H54 (cell line): ENCODE measurements around the gene DMRT1.
"Not testable (repeated sequence)": the region's sequence is repeated elsewhere in the genome, so short reads cannot be mapped to it uniquely, and the experiment has no call there.

Source experiments
- DNase-seq: peaks from one replicate; pipeline ENCODE4 v3.0.0; 2011; ENCODE audit warnings: low spot score, mixed read lengths; ENCODE audit not compliant: insufficient read length
- FAIRE-seq: peaks from 3 replicates; lab custom pipeline; 2011; peaks lifted over from hg19 to GRCh38; lab: Jason Lieb, UNC
- POLR2A ChIP-seq: IDR thresholded peaks from 2 replicates; pipeline ENCODE4 v1.6.1; 2011; ENCODE audit warnings: low read depth, mild to moderate bottlenecking, low read length

DMRT1 gene

GRCh38 chr9:975740-976257, 134.3 kb downstream of the DMRT1 start:
- FAIRE-seq (no peak), DNase-seq (no peak)
- no peak for TF ChIP-seq POLR2A

DNA sequence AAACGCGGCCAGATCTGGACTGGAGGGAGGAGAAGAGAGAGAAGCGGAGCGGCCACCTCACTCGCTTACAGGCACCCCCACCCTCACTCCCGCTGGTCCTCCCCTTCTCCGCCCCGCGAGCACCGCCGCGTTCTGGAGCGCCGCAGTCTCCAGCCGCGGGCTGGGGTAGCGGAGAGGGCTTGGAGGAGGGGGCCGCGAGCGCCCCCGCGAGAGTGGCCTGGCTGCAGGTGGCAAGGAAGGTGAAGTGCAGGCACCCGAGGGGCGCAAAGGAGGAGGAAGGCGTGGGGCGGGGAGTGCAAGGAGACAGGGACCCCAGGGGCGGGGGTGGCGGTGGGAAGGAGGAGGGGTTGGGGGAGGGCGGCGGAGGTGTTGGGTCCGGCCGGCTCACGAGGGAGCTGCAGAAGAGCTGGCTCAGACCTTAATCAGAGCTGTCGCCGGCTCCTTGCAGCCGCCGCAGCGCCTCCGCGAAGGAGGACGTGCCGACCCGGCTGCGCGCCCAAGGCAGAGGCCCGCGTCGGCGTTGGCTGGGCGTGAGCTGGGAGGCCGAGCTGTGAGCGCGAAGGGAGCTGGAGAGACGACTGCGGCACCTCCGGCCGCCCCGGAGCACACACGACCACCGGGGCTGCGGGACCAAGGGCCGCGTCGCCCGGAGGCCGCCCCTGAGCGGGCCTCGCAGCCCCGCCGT, 134.9 kb downstream of the DMRT1 start, which contains the start of gene DMRT3:
DMRT3 (plus strand) TSS at position 398 of the 685 bp plus-strand sequence. CDS start 347 bp downstream, outside the sequence.
- FAIRE-seq: no peak

DNA sequence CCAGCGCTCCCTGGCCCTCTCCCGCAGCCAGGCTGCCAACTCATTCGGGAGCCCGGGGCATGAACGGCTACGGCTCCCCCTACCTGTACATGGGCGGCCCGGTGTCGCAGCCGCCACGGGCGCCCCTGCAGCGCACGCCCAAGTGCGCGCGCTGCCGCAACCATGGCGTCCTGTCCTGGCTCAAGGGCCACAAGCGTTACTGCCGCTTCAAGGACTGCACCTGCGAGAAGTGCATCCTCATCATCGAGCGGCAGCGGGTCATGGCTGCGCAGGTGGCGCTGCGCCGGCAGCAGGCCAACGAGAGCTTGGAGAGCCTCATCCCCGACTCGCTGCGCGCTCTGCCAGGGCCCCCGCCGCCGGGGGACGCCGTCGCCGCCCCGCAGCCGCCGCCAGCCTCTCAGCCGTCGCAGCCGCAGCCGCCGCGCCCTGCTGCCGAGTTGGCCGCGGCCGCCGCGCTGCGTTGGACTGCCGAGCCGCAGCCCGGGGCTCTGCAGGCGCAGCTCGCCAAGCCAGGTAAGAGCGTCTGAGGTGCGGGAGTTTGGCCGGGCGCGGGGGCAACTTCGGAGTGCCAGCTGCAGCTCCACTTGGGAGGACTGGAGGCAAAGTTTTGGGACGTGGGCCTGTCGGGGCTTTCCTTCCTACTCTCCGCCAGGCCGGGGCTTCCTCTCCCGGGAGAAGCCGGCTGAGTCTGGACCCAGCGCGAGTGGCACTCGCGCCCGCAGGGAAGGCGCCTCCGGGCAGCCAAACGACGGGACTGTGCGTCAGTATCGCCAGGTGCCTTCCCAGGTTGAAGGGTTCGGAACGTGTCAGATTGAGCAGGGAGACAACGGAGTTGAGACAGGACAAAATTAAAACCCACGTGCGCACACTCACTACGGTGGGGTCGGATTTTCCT, 135.7 kb downstream of the DMRT1 start:
- DNase-seq (no peak), FAIRE-seq (no peak)
- no peak for TF ChIP-seq POLR2A

More for the DNA sequence above, 134.9 kb downstream of the DMRT1 start, which contains the start of gene DMRT3:
- no peak for DNase-seq
- no peak for TF ChIP-seq POLR2A

GRCh38 chr9:977838-978830, 136.6 kb downstream of the DMRT1 start:
- FAIRE-seq (no peak), DNase-seq (no peak)
- no peak for TF ChIP-seq POLR2A

DNA sequence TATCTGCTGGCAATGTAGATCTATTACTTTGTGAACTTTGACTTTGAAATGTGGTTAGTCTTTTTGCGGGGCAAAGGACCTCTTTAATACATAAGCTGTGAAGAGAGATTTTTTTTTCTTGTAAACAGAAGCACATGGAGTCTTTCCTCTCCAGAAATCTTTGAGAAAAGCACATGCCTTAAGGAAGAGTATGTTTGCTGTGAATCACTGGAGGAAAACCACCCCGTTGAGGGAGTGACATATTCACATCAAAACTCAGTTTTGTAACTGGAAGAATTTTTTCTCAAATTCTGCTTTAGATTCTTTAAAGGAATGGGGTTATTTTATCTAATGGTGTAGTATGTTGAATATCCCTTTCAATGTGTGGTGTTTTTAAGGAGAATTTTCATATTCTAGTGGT, 138.5 kb downstream of the DMRT1 start:
- no peak for DNase-seq
- no peak for TF ChIP-seq POLR2A
- no peak for FAIRE-seq

- no peak for TF ChIP-seq POLR2A
- FAIRE-seq: no peak
- no peak for DNase-seq
Observed at GRCh38 chr9:980640-981039, 139.1 kb downstream of the DMRT1 start.

DNA sequence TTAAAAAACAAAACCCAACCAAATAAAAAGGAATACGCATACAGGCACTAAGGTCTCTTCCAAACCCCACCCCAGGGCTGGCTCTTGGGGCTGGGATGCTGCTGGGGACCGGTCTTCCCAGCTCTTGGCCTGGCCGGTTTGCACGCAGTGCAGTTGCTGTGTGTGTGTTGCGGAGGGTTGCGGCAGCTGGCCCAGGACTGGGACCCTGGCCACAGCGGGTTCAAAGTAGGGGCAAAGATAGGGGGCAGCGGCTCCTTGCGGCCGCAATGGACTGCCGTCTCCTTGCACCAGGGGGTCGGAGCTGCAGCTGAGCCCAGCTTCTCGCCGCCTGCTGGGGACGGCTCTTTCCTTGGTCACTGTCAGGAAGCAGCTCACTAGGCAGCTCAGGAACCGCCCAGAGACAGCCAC, 140.0 kb downstream of the DMRT1 start:
- no peak for TF ChIP-seq POLR2A
- DNase-seq (no peak), FAIRE-seq (no peak)

DNA sequence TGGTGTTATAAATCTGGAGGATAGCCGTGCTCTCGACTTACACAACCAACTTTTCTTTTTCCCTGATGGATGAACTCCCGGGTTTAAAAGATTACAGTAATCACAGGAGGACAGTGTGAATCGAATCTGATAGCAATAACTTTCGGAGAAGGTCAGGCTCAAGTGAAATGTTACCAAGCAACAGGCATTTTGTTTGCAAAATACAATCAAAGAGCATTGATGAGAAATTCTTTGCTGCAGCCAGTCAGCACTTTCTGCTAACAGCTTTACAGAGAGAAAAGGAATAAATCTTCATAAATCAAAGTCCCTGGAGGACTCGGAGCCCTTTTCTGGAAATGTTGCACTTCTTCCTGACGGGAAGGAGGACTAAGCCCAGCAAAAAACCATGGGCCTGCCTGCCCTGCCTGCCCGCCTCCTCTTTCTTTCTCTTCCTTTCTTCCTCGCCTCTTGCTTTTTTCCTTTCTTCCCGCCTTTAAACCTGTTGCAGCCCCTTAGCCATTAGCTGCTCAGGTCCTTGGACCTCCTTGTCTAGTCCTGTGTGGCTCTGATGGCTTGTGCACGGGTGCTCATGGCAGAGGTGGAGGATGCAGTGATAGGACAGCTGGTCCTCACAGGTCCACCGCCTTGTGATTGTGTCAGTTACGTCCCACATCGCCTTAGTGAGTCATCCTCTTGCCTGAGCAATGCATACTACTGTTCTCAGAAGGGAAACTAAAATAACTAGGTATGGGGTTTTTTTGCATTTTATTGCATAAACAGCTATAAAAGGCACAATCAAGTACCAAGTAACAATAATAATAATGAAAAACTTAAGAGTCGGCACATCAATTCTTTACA, 141.1 kb downstream of the DMRT1 start:
- FAIRE-seq: no peak
- no peak for DNase-seq
- no peak for TF ChIP-seq POLR2A

DNA sequence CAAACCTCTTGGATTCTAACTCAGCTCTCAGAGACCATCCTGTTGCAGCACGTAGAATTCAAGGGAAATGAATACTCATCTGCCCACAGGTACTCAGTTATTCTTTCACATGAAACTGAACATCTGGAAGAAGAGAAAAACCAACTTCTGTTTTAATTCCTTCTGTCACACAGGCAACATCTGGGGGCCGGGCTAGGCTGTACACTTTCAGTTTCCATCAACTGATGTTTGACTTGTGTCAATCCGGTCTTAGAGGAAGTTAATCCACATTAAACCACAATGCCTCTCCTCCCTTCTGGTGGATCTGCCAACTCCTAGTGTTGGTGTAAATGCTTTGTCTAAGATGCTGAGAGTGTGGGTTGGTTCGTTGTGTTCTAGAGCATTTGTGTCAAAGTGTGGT, 152.5 kb downstream of the DMRT1 start:
- no peak for DNase-seq
- no peak for TF ChIP-seq POLR2A
- no peak for FAIRE-seq

- no peak for FAIRE-seq
- DNase-seq: no peak
- no peak for TF ChIP-seq POLR2A
Observed at GRCh38 chr9:995192-995591, 153.7 kb downstream of the DMRT1 start.

GRCh38 chr9:995781-996180, 154.3 kb downstream of the DMRT1 start:
- DNase-seq (no peak), FAIRE-seq (no peak)
- TF ChIP-seq POLR2A: no peak

DNA sequence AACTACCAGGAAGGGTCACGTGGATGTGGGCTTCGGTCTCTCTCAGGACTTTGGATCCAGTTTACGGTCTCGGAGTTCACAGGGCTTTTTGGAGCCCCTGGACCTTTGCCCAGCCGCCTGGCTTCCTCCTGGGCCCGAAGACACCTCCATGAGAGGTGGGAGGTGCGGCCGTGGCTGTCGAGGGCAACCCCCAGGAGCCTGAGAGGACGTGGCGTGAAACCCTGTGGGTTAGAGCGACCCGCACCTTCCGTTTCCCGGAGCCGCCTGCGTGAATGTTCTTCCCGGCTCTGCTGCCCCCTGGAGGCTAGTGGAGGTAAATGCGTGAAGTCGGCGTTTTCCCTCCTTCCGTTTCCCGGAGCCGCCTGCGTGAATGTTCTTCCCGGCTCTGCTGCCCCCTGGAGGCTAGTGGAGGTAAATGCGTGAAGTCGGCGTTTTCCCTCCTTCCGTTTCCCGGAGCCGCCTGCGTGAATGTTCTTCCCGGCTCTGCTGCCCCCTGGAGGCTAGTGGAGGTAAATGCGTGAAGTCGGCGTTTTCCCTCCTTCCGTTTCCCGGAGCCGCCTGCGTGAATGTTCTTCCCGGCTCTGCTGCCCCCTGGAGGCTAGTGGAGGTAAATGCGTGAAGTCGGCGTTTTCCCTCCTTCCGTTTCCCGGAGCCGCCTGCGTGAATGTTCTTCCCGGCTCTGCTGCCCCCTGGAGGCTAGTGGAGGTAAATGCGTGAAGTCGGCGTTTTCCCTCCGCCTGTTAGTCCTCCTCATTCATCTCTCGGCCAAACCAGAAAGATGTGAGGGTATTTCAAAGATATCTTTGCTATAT, 157.0 kb downstream of the DMRT1 start:
- FAIRE-seq, DNase-seq: not testable (repeated sequence)
